Prostate gland (tissue), 2 donors: ENCODE measurements around the gene FBXW8. TPM values are rescaled to one million over a fixed set of nuclear protein-coding genes. Genes with fewer than 3 reads are reported as not detected.

ENCODE experiments used
- DNase-seq: peaks from one replicate; pipeline ENCODE4 v3.0.0-alpha.2; 2019; ENCODE audit warnings: low spot score
- H3K27ac ChIP-seq, 2 donors: fragments of 200-600 bp; sonication (generic); 2 replicates each; pipeline ENCODE4 v1.5.1; 2017 to 2019
- H3K27me3 ChIP-seq: fragments of 200-600 bp; sonication (generic); replicated peaks from 2 replicates; pipeline ENCODE4 v1.5.1; 2019; ENCODE audit not compliant: insufficient read depth
- H3K36me3 ChIP-seq, 2 donors: fragments of 200-600 bp; sonication (generic); 1 replicate in 1 of 2; 2 replicates in 1 of 2; pipeline versions ENCODE4 v1.5.1 to v1.8.1; 2017 to 2019
- H3K4me1 ChIP-seq: fragments of 200-600 bp; sonication (generic); replicated peaks from 2 replicates; pipeline ENCODE4 v1.5.1; 2019
- H3K4me3 ChIP-seq, 2 donors: fragments of 200-600 bp; sonication (generic); 2 replicates each; pipeline ENCODE4 v1.5.1; 2017 to 2019
- H3K9me3 ChIP-seq: fragments of 200-600 bp; sonication (generic); 2 replicates; pipeline ENCODE4 v1.5.1; 2017
- CTCF ChIP-seq, 4 experiments: fragments of 200-600 bp in 2 of 4; fragments of 450-650 bp in 2 of 4; sonication (generic) in 2 of 4; IDR thresholded peaks; 1 replicate in 3 of 4; 2 replicates in 1 of 4; pipeline ENCODE4 v1.5.1; 2016 to 2019; ENCODE audit warnings: antibody characterized with exemption in 4 of 4, mild to moderate bottlenecking in 2 of 4, moderate library complexity in 2 of 4
- POLR2A ChIP-seq: fragments of 450-650 bp; IDR thresholded peaks from one replicate; pipeline ENCODE4 v1.6.1; 2016; ENCODE audit warnings: antibody characterized with exemption, mild to moderate bottlenecking
- POLR2AphosphoS5 ChIP-seq: sonication (generic); formaldehyde crosslinking; IDR thresholded peaks from one replicate; pipeline ENCODE4 v1.6.1; 2017; ENCODE audit warnings: antibody characterized with exemption
- WGBS: methylation state at CpG from one replicate; pipeline ENCODE4 v1.1.5; 2018; 5-methylcytosine and 5-hydroxymethylcytosine counted together
- intact Hi-C: fragments of 100-400 bp; cut with DNase I; formaldehyde crosslinking; loops from one replicate; pipeline ENCODE4 v1.14.2; 2022
- total RNA-seq, 2 donors: library from RNA; depleted of rRNA; stranded (reverse); fragments of >200 nt; gene quantifications; one replicate each; pipeline ENCODE4 v1.1.0, GENCODE V29; 2016

The FBXW8 gene
- total RNA-seq, 2 donors from 2014 or later: 20.8 to 26.7 TPM

- intact Hi-C loops: no loop called here
- Histone ChIP-seq H3K27me3 (no peaks in the 10 kb centered on the region), H3K36me3 (no peaks in the 10 kb centered on the region), H3K4me1 (peaks cover 7% of the 10 kb centered on the region), H3K9me3 (no peaks in the 10 kb centered on the region), H3K27ac (no peak overlapping the region), H3K4me3 (no peak overlapping the region)
- TF ChIP-seq CTCF (IDR thresholded peaks at IDR 0.05) (no peak), POLR2A (no peak), POLR2AphosphoS5 (no peak)
- 13% methylated on average over 1 of the region's 1 CpG for WGBS
- no peak for DNase-seq
Measured at GRCh38 chr12:116937640-116938039, 26.9 kb downstream of the FBXW8 start.

DNA sequence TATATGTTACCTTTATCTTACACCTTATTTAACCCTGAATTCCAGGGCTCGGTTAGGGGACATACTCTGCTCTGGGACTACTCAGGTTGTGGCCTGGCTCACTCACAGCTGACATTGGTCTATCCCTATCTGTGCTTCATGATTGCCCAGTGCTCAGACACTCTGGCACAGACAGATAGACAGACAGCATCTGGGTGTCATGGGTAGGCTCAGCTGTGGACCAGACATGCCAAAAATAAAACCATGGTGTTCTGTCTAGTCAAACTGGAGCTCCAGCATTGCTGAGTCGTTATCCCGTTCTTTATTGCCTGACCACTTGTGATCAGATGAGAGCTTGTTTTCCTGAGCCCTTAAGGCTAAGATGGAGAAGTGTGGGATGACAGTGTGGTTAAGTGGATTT, 29.0 kb downstream of the FBXW8 start:
- no peaks in the 10 kb centered on the region for H3K4me1 ChIP-seq
- H3K4me3 ChIP-seq: no peak overlapping the region
- DNase-seq: no peak
- WGBS: 90% methylated on average over 3 of the region's 3 CpGs
- H3K27ac ChIP-seq: no peak overlapping the region
- H3K27me3 ChIP-seq: no peaks in the 10 kb centered on the region
- no peaks in the 10 kb centered on the region for H3K9me3 ChIP-seq
- intact Hi-C loops: no loop called here
- TF ChIP-seq CTCF (IDR thresholded peaks at IDR 0.05): no peak
- TF ChIP-seq POLR2A: no peak
- TF ChIP-seq POLR2AphosphoS5: no peak
- no peaks in the 10 kb centered on the region for H3K36me3 ChIP-seq

DNA sequence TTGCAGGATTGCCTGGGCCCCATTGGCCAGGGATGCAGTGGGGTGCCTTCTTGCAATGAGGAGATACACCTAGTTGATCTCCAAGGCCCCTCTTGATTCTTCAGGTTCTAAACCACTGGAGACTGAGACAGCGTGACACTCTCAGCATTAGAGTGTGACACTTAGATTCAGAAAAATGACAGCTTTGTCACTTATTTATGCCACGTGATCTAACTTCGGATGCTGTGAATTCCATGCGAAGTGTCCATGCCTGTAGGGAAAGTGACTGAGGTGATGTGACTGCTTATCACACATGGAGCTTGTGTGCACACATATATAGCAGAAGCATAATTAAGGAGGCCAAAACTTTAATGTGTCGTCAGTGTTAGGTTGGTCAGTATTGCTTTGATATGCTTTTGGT, 30.4 kb downstream of the FBXW8 start:
- Histone ChIP-seq H3K27ac (no peak overlapping the region), H3K4me1 (no peaks in the 10 kb centered on the region), H3K36me3 (no peaks in the 10 kb centered on the region), H3K27me3 (no peaks in the 10 kb centered on the region), H3K9me3 (no peaks in the 10 kb centered on the region), H3K4me3 (no peak overlapping the region)
- intact Hi-C loops: no loop called here
- 97% methylated on average over 5 of the region's 5 CpGs for WGBS
- no peak for DNase-seq
- no peak for TF ChIP-seq POLR2A
- TF ChIP-seq CTCF (IDR thresholded peaks at IDR 0.05): no peak
- TF ChIP-seq POLR2AphosphoS5: no peak

DNA sequence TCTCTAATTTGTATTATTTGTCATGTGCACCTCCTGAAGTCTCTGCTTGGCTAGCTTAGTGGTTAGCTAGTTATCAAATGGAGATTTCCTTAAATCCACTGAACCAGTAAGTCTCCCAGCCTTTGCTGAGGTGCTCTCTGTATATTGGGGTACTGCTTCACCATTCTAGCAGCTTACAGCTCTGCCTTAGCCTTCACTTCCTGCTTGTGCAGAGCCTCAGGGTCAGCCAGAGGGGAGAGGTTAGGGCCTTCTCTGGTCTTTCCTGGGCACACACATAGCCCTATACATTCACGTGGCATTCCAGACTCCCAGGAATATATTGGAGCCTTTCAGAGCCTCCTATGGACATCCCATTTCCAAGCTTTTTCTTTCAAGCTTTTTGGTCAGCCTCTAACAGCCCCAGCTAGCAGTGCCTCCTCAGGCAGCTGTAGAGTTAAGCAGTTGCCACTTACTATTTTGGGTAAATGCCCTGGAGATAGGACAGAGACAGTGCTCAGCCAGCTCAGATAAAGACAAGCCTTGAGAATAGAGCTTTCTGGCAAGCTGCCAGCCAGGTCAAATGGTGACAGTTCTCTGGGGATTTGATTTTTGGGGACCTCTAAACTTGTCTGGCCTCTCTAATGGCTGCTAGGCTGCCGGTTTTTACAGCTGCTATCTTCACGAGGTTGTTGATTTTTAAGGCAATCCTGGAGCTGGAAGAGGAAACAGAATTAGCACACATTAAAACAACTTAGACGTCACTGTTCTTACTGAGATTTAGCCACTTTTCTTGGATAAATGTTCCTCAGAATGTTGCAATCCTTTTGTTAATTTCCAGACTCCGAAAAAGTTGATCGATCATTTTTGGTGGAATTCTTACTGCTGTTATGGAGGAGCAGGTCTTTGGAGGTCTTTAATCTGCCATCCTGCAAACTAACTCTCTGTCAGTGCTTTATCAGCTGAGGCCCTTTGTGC, 32.9 kb downstream of the FBXW8 start:
- TF ChIP-seq CTCF (IDR thresholded peaks at IDR 0.05) (no peak), POLR2A (no peak), POLR2AphosphoS5 (no peak)
- intact Hi-C loops: no loop called here
- Histone ChIP-seq H3K27me3 (no peaks in the 10 kb centered on the region), H3K36me3 (no peaks in the 10 kb centered on the region), H3K9me3 (no peaks in the 10 kb centered on the region), H3K27ac (no peak overlapping the region), H3K4me3 (no peak overlapping the region), H3K4me1 (no peaks in the 10 kb centered on the region)
- DNase-seq: no peak
- 79% methylated on average over 6 of the region's 6 CpGs for WGBS
